Measurements from ENCODE around the gene PLEKHB2. TPM values are rescaled to one million over a fixed set of nuclear protein-coding genes. Genes with fewer than 3 reads are reported as not detected.
A peak's percentile ranks its signal among the peaks of the same experiment; 100 is the strongest.

The PLEKHB2 gene
- total RNA-seq, 2 experiments from 2014 or later = 66.9 to 71.7 TPM

- Histone ChIP-seq H3K4me1 (ENCODE audit: insufficient read depth, low read length) (peaks cover 26% of the 10 kb centered on the region), H3K9me3 (ENCODE audit: control insufficient read depth in 1 of 2, insufficient read depth in 1 of 2, low read length in 2 of 2) (no peaks in the 10 kb centered on the region), H3K36me3 (ENCODE audit: insufficient read depth, low read length) (peaks cover 11% of the 10 kb centered on the region), H3K27ac (ENCODE audit: low read depth in 1 of 2, low read length in 2 of 2) (peak within 1 kb of the TSS; percentile 79 to 90), H3K4me3 (ENCODE audit: low read length) (peak within 1 kb of the TSS; percentile 82), H3K27me3 (ENCODE audit: control insufficient read depth in 1 of 2, insufficient read depth in 2 of 2, low read length in 2 of 2) (no peaks in the 10 kb centered on the region)
- no peaks in the 10 kb centered on the region for H3K9me3 Mint-ChIP-seq
- TF ChIP-seq CTCF (IDR thresholded peaks at IDR 0.05) = no peak
- intact Hi-C loops (cut with DNase I, micrococcal nuclease) = loop anchor here (1.0 to 5.0 kb wide), 4 partner anchors 11 to 911 kb away; partner anchors contain the start of genes GPR148 (in 1 of the 2), MZT2A (in 1 of the 2), MZT2B (in 1 of the 2) and SMPD4 (in 1 of the 2)
- H3K4me3 Mint-ChIP-seq = peak within 1 kb of the TSS; percentile 92
- H3K27ac Mint-ChIP-seq = peak within 1 kb of the TSS; percentile 93
- ATAC-seq (ENCODE audit: poor library complexity) (peak; percentile 84), DNase-seq (peak; percentile 77 to 97 (median 88))
- H3K4me1 Mint-ChIP-seq (ENCODE audit: low read depth) = peaks cover 32% of the 10 kb centered on the region
- no peaks in the 10 kb centered on the region for H3K27me3 Mint-ChIP-seq
- CTCF ChIA-PET = interaction anchor here (1.0 to 1.9 kb wide), 3 partner anchors 11 to 296 kb away, joined by 3 to 8 read pairs (median 7); partner anchors contain the start of gene PLEKHB2
- H3K36me3 Mint-ChIP-seq (ENCODE audit: low read depth) = peaks cover 36% of the 10 kb centered on the region
- POLR2A ChIA-PET = interaction anchor here (0.7 to 5.1 kb wide), 22 partner anchors 8 to 911 kb away, joined by 3 to 83 read pairs (median 4); partner anchors contain the start of genes GPR148, IMP4, MZT2B and PLEKHB2
Observed at GRCh38 chr2:131093006-131093695, 12.0 kb upstream of the PLEKHB2 start, which contains the start of gene FAM168B. FAM168B (minus strand) TSS chr2:131093460; CDS start chr2:131082646, 10,814 bp downstream.

- H3K27ac ChIP-seq (ENCODE audit: low read depth in 1 of 2, low read length in 2 of 2) = peak overlapping the region; percentile 79 to 90
- Mint-ChIP-seq H3K27me3 (no peaks in the 10 kb centered on the region), H3K4me3 (peak overlapping the region; percentile 92), H3K27ac (peak overlapping the region; percentile 93), H3K4me1 (ENCODE audit: low read depth) (peaks cover 27% of the 10 kb centered on the region), H3K36me3 (ENCODE audit: low read depth) (peaks cover 29% of the 10 kb centered on the region), H3K9me3 (no peaks in the 10 kb centered on the region)
- peak; percentile 73 for ATAC-seq (ENCODE audit: poor library complexity)
- H3K4me1 ChIP-seq (ENCODE audit: insufficient read depth, low read length) = peaks cover 26% of the 10 kb centered on the region
- H3K36me3 ChIP-seq (ENCODE audit: insufficient read depth, low read length) = peaks cover 3% of the 10 kb centered on the region
- DNase-seq = peak in 2 of 14 experiments; percentile 14 to 62
- POLR2A ChIA-PET = interaction anchor here (0.7 to 5.1 kb wide), 18 partner anchors 8 to 912 kb away, joined by 3 to 83 read pairs (median 6); partner anchors contain the start of genes GPR148, IMP4, MZT2B and PLEKHB2
- H3K9me3 ChIP-seq (ENCODE audit: control insufficient read depth in 1 of 2, insufficient read depth in 1 of 2, low read length in 2 of 2) = no peaks in the 10 kb centered on the region
- no peaks in the 10 kb centered on the region for H3K27me3 ChIP-seq (ENCODE audit: control insufficient read depth in 1 of 2, insufficient read depth in 2 of 2, low read length in 2 of 2)
- CTCF ChIA-PET = interaction anchor here (1.0 to 1.9 kb wide), 4 partner anchors 11 to 399 kb away, joined by 3 to 8 read pairs (median 5); partner anchors contain the start of gene PLEKHB2
- peak overlapping the region; percentile 82 for H3K4me3 ChIP-seq (ENCODE audit: low read length)
- TF ChIP-seq CTCF (IDR thresholded peaks at IDR 0.05) = no peak
- intact Hi-C loops (cut with DNase I, micrococcal nuclease) = loop anchor here (1.0 to 5.0 kb wide), 4 partner anchors 10 to 912 kb away; partner anchors contain the start of genes GPR148 (in 1 of the 2), MZT2A (in 1 of the 2), MZT2B (in 1 of the 2) and SMPD4 (in 1 of the 2)
Observed at GRCh38 chr2:131093696-131094462, 11.3 kb upstream of the PLEKHB2 start.
